ENCODE data around the gene PRKAR1B.

PRKAR1B gene
- 5.3 to 11.0 reads per million in 2 donors for total RNA-seq

DNA sequence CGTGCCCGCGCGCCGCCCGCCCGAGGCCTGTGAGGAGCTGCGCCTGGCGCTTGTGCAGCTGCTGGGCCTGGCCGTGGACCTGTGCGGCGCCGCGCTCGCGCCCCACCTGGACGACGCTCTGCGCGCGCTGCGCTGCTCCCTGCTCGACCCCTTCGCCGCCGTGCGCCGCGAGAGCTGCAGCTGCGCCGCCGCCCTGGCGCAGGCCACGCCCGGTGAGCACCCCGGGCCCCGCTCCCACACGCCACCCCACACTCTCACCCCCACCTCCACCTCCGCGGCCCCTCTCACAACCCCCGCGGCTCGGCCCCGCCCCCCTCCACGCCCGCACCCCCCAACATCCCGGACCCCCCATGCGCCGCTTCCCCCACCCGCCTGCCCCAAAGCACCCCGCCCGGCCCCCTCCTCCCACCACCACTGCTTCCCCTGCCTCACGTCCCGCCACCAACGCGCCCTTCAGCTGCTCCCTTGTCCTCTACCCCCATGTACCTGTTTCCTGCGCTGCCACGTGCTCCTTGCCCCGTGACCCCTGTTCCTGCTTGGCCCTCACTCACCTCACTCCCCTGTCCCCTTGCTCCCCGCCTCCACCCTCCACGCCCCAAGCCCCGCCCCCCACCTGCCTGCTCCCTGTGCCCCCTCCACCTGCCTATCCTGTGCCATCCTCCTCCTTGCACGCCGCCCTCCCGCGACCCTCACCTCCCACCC, at the start of gene PRKAR1B:
Gene PRKAR1B (minus strand): TSS at position 178 of the 702 bp plus-strand sequence. CDS start 15,776 bp downstream, outside the sequence.
- DNase-seq = no peak

DNA sequence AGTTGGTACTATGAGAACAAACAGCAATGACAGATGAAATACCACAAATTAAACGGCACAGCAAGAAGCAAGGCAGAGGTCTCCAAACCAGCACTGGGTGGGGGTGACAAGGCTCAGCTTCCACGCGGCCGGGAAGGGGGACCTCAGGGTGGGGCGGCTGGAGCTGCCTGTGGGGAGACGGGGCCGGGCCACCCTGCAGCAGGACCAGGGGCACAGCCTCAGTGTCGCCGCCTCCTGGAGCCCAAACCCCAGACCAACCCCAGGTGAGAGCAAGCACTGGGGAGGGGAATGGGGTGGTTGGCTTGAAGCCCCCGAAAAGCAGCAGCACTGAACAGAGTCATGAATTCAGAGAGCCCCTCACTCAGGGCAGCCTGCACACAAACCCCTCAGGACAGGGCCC, 49.3 kb upstream of the PRKAR1B start:
- DNase-seq = no peak

DNA sequence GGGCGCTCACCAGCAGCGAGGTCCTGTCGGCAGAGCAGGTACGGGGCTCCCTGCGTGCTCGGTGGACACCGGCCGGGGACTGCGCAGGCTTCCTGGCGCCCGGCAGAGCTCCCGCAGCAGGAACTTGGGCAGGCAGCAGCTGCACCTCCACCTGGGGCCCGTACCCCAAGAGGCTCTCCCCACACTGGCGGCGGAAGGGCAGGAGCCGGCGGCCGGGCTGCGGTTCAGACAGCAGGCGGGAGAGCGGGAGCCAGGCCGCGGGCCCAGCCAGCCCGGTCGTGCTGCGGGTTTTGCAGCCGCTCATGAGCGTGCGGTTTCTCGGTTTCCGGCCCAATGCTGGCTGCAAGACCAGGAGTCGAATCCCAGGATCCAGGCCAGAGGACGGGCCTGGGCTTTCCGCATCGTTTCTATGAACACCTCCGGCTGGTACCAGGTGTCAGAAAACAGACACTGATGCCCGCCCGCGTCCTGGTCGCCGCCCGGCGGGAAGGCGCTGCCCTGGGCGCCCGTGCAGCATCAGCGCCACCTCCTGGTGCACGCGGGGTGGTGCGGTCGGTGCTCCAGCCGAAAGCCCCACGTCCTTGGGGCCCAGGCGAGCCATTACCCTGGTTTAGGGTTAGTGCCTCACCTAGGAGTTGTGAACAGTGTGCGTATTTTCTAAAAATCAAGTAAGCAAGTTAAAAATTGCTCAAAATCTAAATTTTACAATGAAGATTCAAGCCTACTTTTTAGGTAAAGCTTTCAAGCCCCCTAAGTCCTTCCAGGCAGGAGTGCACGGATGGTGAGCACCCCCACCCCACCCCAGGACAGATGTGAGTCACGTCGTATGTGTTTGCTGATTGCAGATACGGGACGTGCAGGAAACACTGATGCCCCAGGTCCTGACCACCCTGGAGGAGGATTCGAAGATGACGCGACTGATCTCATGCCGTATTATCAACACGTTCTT, 47.4 kb upstream of the PRKAR1B start:
- DNase-seq = peak; percentile 68

DNA sequence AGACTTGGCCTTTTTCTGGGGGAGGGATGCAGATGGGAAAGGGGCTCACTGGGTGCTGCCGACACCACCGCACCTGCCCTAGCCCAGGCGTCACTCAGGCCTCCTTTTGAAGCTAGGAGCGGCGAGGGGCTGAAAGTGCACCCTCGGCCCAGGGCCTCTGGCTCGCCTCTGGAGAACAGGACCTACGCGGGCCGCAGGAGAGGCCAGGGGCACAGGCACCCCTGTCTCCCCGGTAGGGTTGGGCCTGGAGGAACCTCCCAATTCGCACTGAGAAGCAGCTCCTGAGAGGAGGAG, 46.5 kb upstream of the PRKAR1B start:
- DNase-seq = no peak

DNA sequence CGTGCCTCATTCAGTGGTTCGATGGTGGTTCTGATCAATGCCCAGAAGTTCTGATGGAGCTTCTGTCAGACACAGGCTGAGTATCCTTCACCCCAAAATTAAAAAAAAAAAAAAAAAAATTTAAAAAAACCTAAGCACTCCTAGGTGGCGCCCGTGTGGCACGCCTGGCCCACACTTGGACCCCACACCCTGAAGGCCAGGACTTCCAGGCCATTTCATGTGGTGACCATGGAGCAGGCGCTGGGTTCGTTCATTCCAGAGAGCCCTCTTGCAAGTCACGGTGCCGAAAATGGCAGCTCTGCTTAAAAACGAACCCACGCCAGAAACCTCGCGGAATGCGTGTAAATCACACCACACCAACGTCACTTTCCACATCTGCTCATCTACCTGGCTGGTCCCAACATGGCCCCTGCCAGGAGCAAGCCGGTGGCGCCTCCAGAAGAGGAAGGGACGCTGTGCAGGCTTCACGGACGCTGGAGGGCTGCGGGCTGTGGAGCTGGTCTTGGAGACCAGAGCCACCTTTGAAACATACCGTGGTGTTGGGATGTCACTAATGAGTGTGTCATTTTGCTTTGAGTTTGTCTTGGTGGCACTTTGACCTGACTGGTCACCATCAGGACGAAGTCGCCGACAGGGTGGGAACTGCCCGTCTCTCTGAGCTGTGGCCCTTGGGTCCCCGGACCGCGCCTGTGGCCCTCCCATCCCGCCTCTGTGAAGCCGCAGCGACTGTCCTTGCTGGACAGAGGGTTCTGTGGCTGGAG, 46.0 kb upstream of the PRKAR1B start:
- no peak for DNase-seq

DNA sequence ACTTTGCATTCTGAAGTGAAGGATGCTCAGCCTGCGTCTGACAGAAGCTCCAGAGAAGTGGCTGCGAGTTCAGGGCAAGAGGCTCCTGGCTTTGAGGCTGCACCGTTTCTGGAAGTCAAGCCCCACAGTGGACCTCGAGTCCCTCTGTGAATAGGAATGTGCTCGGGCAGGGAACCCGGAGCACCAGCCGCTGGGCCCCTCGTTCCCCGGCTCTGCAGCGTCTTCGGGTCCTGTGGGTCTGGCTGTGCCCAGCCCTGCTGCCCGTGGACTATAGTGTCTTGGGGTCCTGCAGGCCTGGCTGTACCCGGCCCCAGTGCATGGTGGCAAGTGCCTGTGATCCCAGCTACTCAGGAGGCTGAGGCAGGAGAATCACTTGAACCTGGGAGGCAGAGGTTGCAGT, 45.3 kb upstream of the PRKAR1B start:
- no peak for DNase-seq

DNA sequence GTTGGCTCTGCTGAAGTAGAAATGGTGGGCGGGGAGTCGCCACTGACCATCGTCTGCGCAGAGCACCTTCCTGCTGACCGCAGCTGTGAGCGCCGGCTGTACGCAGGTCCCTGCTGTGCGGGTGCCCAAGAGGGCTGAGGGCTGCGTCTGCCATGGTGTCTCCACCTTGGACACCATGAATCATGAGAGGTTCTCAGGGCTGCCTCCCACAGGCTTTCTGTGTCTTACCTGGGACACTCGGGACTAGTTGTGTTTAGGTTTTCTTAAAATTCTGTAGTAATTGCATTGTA, 44.9 kb upstream of the PRKAR1B start:
- no peak for DNase-seq

DNA sequence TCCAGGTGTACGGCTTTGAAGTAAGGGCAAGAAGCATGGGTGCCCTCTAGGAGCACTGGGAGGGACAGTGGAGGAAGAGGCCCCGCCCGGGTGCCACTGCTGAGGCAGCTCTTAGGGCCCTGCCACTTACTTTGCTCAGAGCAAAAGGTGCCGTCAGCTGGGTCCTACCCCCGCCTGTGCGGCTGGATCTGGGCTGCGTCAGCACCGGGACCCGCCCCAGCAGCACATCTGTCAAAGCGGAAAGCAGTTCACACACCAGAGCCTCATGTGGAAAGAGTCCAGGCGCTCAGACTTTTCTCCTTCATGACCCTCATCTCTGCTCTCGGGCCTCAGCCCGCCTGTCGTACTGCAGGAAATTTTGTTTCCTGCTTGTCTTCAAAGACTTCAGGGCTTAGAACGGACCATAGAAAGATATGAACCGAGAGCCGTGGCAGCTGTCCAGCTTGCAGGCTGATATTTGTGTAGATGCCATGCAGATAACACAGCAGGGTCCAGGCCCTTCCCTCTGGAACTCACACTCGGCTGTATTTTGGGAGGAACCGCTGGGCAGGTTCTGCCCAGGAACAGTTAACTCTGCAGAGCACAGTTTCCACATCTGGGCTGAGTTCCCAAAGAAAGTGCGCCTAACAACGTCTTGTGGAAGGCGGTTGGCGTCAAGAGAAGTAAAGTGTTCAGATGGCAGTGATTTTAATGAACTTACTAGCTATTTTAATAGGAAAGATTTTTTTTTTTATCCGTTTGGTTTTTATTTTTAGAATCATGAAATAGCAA, 44.3 kb upstream of the PRKAR1B start:
- DNase-seq = no peak

DNA sequence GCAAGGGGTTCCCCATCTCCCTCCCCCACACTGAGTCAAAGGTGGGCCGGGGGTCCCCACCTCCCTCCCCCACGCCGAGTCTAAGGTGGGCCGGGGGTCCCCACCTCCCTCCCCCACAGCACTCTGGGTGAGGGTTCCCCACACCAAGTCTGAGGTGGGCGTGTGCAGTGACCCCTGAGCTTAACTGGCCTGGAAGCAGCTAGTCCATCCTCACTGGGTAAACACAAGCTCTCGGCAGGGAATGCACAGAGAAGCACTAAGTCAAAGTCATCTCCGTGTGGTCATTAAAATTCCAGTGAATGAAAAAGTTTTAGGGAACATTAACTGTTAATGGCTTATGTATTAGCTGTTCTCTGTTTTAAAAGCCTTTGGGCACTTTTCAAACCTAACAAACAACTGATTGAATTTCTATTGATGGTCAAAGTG, 43.7 kb upstream of the PRKAR1B start:
- DNase-seq = no peak

DNA sequence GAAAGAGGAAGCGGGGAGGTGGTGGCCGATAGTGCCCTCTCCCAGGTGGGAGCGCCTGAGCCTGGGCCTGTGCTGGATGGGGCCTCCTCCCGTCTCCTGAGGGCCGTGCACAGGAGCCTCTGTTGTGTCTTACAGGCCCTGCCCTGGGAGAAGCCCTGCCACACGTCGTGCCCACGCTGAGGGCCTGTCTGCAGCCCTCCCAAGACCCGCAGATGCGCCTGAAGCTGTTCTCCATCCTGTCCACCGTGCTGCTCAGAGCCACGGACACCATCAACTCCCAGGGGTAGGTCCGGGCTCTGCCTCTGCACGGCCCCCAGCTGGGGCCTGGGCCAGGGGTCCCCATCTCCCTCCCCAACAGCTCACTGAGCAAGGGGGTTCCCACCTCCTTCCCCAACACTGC, 43.3 kb upstream of the PRKAR1B start:
- DNase-seq = no peak

DNA sequence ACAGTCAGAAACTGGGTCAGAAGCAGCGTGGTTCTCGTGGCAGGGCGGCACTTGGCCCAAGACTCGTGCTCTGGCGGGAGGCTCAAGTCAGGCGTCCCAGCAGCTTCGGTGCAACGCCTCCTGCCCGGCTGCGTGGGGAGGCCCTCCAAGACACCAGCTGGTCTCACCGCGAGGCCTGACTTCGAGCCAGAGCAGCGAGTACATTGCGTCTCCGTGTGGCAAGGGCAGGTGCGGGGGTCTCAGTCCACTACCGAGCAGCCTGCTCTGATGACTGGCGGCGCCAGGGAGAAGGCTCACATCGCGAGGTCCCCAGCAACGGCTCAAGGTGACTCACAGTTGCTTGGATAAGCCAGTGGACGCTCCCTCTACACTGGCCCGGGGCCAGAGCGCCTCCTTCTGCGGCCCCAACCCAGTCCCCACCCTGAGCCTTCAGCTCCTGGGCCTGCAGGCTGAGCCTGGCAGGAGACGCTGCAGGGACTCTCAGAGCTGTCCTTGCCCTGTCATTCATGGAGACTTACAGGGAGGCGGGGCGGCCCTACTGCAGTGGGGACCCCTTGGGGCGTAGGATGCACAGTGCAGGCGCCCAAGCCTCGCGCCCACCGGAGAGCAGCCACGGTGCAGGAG, 41.9 kb upstream of the PRKAR1B start:
- no peak for DNase-seq

DNA sequence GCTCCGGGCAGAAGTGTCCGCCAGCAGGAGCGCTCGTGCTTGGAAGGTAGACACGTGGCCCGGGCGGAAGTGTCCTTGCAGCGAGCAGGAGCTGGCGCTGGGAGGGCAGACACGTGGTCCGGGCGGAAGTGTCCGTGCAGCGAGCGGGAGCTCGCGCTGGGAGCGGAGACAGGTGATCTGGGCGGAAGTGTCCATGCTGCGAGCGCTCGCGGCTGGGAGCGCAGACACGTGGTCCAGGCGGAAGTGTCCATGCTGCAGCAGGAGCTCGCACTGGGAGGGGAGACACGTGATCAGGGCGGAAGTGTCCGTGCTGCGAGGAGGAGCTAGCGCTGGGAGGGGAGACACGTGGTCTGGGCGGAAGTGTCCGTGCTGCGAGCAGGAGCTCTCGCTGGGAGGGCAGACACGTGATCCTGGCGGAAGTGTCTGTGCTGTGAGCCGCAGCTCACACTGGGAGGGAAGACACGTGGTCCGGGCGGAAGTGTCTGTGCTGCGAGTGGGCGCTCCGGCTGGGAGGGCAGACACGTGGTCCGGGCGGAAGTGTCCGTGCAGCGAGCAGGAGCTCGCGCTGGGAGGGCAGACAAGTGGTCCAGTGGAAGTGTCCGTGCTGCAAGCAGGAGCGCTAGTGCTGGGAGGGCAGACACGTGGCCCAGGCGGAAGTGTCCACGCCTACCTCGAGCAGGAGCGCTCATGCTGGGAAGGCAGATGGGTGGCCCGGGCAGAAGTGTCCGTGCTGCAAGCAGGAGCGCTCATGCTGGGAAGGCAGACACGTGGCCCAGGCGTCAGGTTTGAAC, 41.1 kb upstream of the PRKAR1B start:
- DNase-seq = no peak

DNA sequence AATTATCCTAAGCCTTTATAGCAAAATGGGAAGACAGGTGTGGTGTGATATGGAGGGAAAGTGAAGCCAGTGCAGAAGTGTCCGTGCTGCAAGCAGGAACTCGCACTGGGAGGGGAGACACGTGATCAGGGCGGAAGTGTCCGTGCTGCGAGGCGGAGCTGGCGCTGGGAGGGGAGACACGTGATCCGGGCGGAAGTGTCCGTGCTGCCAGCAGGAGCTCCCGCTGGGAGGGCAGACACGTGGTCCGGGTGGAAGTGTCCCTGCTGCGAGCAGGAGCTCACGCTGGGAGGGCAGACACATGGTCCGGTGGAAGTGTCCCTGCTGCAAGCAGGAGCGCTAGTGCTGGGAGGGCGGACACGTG, 40.5 kb upstream of the PRKAR1B start:
- no peak for DNase-seq

DNA sequence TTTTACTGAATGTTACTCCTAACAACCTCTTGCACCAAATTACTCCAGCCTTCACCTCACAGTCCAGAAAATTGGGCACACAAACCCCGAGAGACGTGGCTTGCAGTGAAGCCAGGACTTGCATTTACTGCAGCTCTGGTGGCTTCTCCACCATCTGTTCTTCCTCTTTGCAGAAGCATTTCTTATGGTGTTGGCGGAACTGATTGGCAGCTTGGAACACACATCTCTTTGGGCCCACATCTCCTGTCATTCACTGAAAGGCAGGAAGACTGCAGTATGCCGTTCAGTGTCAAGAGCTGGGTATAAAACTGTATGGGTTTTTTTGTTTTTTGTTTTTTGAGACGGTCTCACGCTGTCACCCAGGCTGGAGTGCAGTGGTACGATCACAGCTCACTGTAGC, 38.3 kb upstream of the PRKAR1B start:
- no peak for DNase-seq

DNA sequence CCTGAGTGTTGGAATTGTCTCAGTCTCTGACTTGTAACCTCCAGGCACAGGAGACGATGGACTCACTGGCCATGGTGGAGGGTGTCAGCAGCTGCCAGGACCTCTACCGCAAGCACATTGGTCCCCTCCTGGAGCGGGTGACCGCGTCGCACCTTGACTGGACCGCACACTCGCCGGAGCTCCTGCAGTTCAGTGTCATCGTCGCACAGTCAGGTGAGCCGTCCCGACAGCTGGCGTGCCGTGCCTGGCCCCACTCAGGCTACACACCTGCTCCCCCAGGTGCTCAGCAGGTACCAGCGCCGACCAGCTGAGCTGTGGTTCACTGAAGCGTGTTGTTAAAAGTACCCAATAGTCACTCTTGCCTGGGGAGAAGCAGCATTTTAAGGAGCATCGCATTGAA, 36.7 kb upstream of the PRKAR1B start:
- DNase-seq = no peak

DNA sequence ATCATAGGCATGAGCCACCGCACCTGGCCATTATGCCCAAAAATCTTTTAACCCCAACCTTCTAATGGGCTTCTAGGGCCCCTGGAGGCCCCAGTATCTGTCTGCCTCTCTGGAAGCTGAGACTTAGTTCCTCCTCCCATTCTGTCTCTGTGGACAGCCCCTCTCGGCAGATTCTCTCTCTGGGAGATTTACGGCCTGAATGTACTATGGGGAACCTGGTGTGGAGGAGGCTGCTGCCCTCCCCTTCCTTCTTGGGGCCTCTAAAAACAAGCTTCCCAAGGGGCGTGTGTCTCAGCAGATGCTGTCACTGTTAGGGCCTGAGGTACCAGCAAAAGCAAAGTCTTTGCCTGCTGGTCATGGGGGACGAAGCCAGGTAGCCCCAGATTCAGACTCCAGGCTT, 35.8 kb upstream of the PRKAR1B start:
- no peak for DNase-seq

DNA sequence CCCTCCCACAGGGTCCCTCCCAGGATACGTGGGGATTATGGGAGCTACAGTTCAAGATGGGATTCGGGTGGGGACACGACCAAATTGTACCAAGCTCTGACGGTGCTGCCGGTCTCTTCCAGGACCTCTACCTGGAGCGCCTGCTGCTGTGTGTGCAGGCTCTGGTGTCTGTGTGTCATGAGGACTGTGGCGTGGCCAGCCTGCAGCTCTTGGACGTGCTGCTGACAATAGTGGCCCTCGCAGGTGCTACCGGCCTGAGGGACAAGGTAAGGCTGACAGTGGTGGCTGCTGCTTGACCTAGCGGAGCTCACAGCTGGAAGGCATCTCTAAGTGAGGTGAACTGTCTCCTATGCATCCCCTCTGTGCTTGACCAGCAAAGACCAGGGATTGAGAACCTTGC, 34.5 kb upstream of the PRKAR1B start:
- DNase-seq = no peak

DNA sequence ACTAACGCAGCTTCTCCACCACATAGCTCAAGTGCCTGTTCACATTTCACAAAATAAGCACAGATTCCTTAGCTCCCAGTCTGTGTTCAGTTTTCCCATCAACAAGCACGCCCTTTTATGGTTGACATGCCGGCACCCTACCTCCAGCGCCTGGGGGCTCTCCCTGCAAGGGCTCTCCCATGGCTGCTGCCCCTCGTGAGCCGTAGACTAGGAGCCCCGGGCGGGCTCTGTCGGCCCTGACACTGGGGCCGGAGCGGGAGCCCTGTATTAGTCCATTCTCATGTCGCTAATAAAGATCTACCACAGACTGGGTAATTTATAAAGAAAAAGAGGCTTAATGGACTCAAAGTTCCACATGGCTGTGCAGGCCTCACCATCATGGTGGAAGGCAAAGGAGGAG, 34.0 kb upstream of the PRKAR1B start:
- DNase-seq = no peak

DNA sequence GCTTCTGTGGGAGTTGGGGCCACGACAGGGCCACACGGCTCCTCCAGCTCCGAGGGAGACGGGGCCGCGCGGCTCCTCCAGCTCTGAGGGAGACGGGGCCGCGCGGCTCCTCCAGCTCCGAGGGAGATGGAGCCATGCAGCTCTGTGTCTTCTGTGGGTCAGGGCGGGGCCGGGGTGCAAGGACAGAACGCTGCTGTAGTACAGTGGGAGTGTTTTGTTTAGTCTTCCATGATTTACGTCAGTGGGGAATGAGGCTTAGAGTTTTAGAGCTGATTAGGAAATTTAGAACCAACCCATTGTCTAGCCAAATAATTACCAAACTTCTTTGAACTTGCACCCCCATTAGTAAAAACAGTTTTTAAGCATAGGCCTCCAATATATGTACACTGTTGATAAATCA, 32.9 kb upstream of the PRKAR1B start:
- DNase-seq = no peak

DNA sequence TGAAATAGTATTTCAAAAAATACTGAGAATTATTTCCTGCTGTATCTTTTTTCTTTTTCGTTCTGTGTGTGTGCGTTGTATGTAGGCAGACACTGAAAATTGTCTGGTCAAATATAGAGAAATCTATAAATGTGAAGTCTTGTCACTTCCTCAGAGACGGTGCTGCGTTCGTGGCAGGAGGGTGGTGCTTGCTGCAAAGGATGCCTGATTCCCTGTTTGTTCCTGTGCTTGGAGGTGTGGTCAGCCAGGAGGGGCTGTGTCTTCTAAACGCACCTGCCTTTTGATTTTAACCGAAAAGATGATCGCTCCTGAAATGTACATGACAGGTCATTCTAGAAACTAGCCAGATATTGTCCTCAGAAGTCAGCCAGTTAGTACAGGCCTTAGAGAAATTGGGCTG, 32.5 kb upstream of the PRKAR1B start:
- DNase-seq = no peak

DNA sequence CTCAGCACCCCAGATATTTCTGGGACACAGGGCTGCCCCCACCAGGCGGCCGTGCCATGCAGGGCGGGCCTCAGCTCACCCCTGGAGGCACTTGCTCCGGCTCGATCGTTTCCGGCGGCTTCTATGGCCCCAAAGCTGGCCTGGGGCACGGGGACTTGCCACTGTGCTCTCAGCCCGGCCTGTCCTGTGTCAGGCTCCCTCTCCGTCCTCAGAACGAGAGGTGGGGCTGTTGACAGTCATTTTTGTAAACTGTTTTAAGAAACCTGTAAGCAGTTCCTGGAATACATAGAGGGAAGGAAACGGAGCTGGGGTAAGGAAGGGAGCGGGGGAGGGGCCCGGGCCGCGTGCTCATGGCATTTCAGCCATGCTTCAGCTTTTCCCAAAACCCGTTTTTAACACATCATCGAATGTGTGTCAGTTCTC, 30.7 kb upstream of the PRKAR1B start:
- no peak for DNase-seq
